Left lung (tissue), 10 donors: ENCODE measurements around the gene SPIRE1. TPM values are rescaled to one million over a fixed set of nuclear protein-coding genes. Genes with fewer than 3 reads are reported as not detected.

ENCODE experiments used
- ATAC-seq: fragments of 200-7000 bp; cut with Tn5 transposase; one replicate; pipeline ENCODE4 v1.9.1; 2020; ENCODE audit warnings: moderate library complexity
- DNase-seq, 4 donors: peaks; one replicate each; pipeline ENCODE4 v3.0.0-alpha.2; 2013 to 2020
- H3K27ac ChIP-seq, 2 donors: fragments of 200-600 bp; sonication (generic) in 1 of 2; one replicate each; pipeline versions ENCODE4 v1.5.0 to v1.8.0; 2020 to 2021
- H3K27me3 ChIP-seq, 2 donors: fragments of 200-600 bp; sonication (generic) in 1 of 2; one replicate each; pipeline versions ENCODE4 v1.5.0 to v1.8.0; 2020 to 2021
- H3K36me3 ChIP-seq, 2 donors: fragments of 200-600 bp; sonication (generic) in 1 of 2; one replicate each; pipeline versions ENCODE4 v1.5.0 to v1.8.0; 2020 to 2021
- H3K4me1 ChIP-seq, 2 donors: fragments of 200-600 bp; one replicate each; pipeline ENCODE4 v1.8.0; 2021
- H3K4me3 ChIP-seq, 2 donors: fragments of 200-600 bp; sonication (generic) in 1 of 2; one replicate each; pipeline versions ENCODE4 v1.5.0 to v1.8.0; 2020 to 2021; ENCODE audit warnings: mild to moderate bottlenecking in 1 of 2
- H3K9me3 ChIP-seq, 2 donors: fragments of 200-600 bp; sonication (generic) in 1 of 2; one replicate each; pipeline versions ENCODE4 v1.5.0 to v1.8.0; 2020 to 2021
- CTCF ChIP-seq, 2 donors: fragments of 200-600 bp; sonication (generic) in 1 of 2; IDR thresholded peaks; one replicate each; pipeline versions ENCODE4 v1.5.0 to v1.8.0; 2021; ENCODE audit warnings: antibody characterized with exemption in 2 of 2
- intact Hi-C, 2 donors: fragments of 100-400 bp; cut with DNase I; formaldehyde crosslinking; loops; one replicate each; pipeline versions ENCODE4 v1.11.2 to v1.14.2; 2022
- polyA plus RNA-seq, 6 donors: library from polyadenylated mRNA; unstranded; fragments of 120-200 nt; gene quantifications; one replicate each; pipeline ENCODE4 v1.2.1, GENCODE V29; 2013; ENCODE audit not compliant: insufficient read length in 6 of 6
- total RNA-seq, 2 donors: library from RNA; stranded (reverse); fragmentation: NEBNext Ultra II Directional; extraction: Animal tissue kit (Norgen Biotek cat#: 25700); gene quantifications; one replicate each; pipeline ENCODE4 v1.2.1, GENCODE V29; 2021
- donor health status: DM: no; HTN: yes; CAD: no.
- donor health status: DM: no; HTN: no; CAD: no.

The SPIRE1 gene
- total and polyA plus RNA-seq, 8 donors: 12.1 to 50.4 (median 15.7) TPM

DNA sequence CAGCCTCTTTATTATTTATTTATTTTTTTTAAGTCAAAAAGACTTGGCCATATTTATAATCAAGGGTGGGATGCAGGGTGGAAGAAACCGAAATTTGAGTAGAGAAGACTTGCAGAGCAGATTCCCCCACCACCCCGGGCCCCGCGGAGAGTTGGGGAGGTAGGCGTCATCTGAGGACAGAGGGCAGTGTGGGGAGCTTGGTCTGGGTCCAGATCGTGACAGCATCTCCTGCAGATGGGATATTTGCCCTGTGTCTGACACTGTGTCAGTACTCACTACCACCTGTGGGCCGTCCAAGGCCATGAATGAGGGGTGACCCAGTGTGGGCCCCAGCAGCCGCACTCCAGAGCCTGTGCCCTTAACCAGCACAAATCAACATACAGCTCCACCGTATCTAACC, 260.7 kb downstream of the SPIRE1 start:
- Histone ChIP-seq H3K36me3 (no peaks in the 10 kb centered on the region), H3K4me3 (no peak overlapping the region), H3K27me3 (no peaks in the 10 kb centered on the region), H3K4me1 (no peaks in the 10 kb centered on the region), H3K9me3 (no peaks in the 10 kb centered on the region), H3K27ac (no peak overlapping the region)
- DNase-seq (no peak), ATAC-seq (no peak)
- intact Hi-C loops: no loop called here
- no peak for TF ChIP-seq CTCF (IDR thresholded peaks at IDR 0.05)

Other genes starting within 250 kb of the SPIRE1 start
- 1 to 10 TPM; 5.2 TPM for gene CEP76, start 44.6 kb upstream of the SPIRE1 start, total RNA-seq
- 10 to 100 TPM in 5 of 6 donors, 1 to 10 TPM in 1; 9.5 to 12.7 (median 11.8) TPM for gene CEP76, start 44.6 kb upstream of the SPIRE1 start, polyA plus RNA-seq
- gene PSMG2, start 44.9 kb upstream of the SPIRE1 start, total RNA-seq: 10 to 100 TPM; 63.0 to 69.5 TPM
- 10 to 100 TPM; 67.8 to 78.2 (median 72.6) TPM for gene PSMG2, start 44.9 kb upstream of the SPIRE1 start, polyA plus RNA-seq
- gene PTPN2, start 226.1 kb upstream of the SPIRE1 start, total RNA-seq: 10 to 100 TPM; 35.6 to 50.1 TPM
- 10 to 100 TPM; 58.1 to 75.8 (median 69.8) TPM for gene PTPN2, start 226.1 kb upstream of the SPIRE1 start, polyA plus RNA-seq